HG03103 (cell line): ENCODE measurements around the gene TRIM36.
A peak's percentile ranks its signal among the peaks of the same experiment; 100 is the strongest.

ENCODE experiments used
- ATAC-seq: cut with Tn5 transposase; IDR thresholded peaks from one replicate; pipeline ENCODE4 v1.9.1; 2021; ENCODE audit warnings: low read depth; ENCODE audit not compliant: unreplicated experiment

TRIM36 gene

GRCh38 chr5:115169487-115170133, at the start of gene TRIM36:
Gene TRIM36 (minus strand): TSS chr5:115169908. CDS start chr5:115169634, 274 bp downstream.
- ATAC-seq, result peak; percentile 96

GRCh38 chr5:115214541-115214940, 44.8 kb upstream of the TRIM36 start:
- ATAC-seq, result no peak

GRCh38 chr5:115209279-115209678, 39.6 kb upstream of the TRIM36 start:
- peak; percentile 99 for ATAC-seq

- ATAC-seq, result no peak
These were observed 33.2 kb upstream of the TRIM36 start for GRCh38 chr5:115202952-115203351.

- ATAC-seq, result no peak
These were observed 26.5 kb upstream of the TRIM36 start for GRCh38 chr5:115196161-115196560.

GRCh38 chr5:115194676-115195075, 25.0 kb upstream of the TRIM36 start:
- ATAC-seq, result no peak

- no peak for ATAC-seq
These were observed 23.6 kb upstream of the TRIM36 start for GRCh38 chr5:115193295-115193694.

GRCh38 chr5:115192098-115192497, 22.4 kb upstream of the TRIM36 start:
- ATAC-seq, result no peak

GRCh38 chr5:115191474-115192031, 21.8 kb upstream of the TRIM36 start:
- no peak for ATAC-seq

GRCh38 chr5:115190388-115190787, 20.7 kb upstream of the TRIM36 start:
- ATAC-seq, result no peak

GRCh38 chr5:115189866-115190265, 20.2 kb upstream of the TRIM36 start:
- no peak for ATAC-seq

GRCh38 chr5:115186794-115187193, 17.1 kb upstream of the TRIM36 start:
- ATAC-seq, result no peak

- ATAC-seq, result no peak
These were observed 15.1 kb upstream of the TRIM36 start for GRCh38 chr5:115184770-115185169.

GRCh38 chr5:115181757-115182156, 12.0 kb upstream of the TRIM36 start:
- no peak for ATAC-seq

- peak; percentile 43 for ATAC-seq
These were observed 10.5 kb upstream of the TRIM36 start for GRCh38 chr5:115180165-115180709.

GRCh38 chr5:115179394-115180164, 9.9 kb upstream of the TRIM36 start:
- peak; percentile 22 for ATAC-seq

- ATAC-seq, result no peak
These were observed 9.3 kb upstream of the TRIM36 start for GRCh38 chr5:115179030-115179393.

GRCh38 chr5:115170929-115171510, 1.3 kb upstream of the TRIM36 start:
- no peak for ATAC-seq

GRCh38 chr5:115170134-115170928, 623 bp upstream of the TRIM36 start:
- ATAC-seq, result peak; percentile 48

GRCh38 chr5:115168829-115169486, 750 bp downstream of the TRIM36 start:
- ATAC-seq, result no peak
